Endothelial cell of umbilical vein (primary cell): ENCODE data around the gene PPIL1. TPM values are rescaled to one million over a fixed set of nuclear protein-coding genes. Genes with fewer than 3 reads are reported as not detected.

Experiments
- BruUV-seq: library from RNA; stranded (reverse); fragments of 400-500 nt; replicated peaks from 2 replicates; lab custom pipeline; 2021; lab: Mats Ljungman, UMichigan
- CTCF ChIA-PET: fragments of 300-600, 350-600 bp; sonication (Branson Sonifier 250); formaldehyde crosslinking; loops from one replicate; lab custom pipeline; 2021; ENCODE audit warnings: antibody characterized with exemption, inconsistent platforms; lab: Charles Lee
- POLR2A ChIA-PET: fragments of 300-600, 350-600 bp; sonication (Branson Sonifier 250); formaldehyde crosslinking; loops from one replicate; lab custom pipeline; 2021; ENCODE audit warnings: antibody characterized with exemption, inconsistent platforms; lab: Charles Lee
- DNase-seq: peaks from one replicate; pipeline ENCODE4 v3.0.0-alpha.2; 2011; ENCODE audit warnings: low read depth, low spot score
- FAIRE-seq: peaks from 2 replicates; lab custom pipeline; 2011; peaks lifted over from hg19 to GRCh38; lab: Jason Lieb, UNC
- H2AFZ ChIP-seq: 2 replicates; pipeline ENCODE4 v1.6.0; 2012; ENCODE audit warnings: low read depth, low read length, control low read depth, inconsistent platforms
- H3K27ac ChIP-seq: 2 replicates; pipeline ENCODE4 v1.5.1; 2011; ENCODE audit warnings: low read depth, mild to moderate bottlenecking, control low read depth, low read length, moderate library complexity; ENCODE audit not compliant: insufficient read depth
- H3K27me3 ChIP-seq, 2 experiments: 2 replicates each; pipeline versions ENCODE4 v1.6.0 to v1.6.1; 2011; ENCODE audit warnings: low read length in 2 of 2, mixed read lengths in 1 of 2; ENCODE audit not compliant: control insufficient read depth in 2 of 2, insufficient read depth in 2 of 2
- H3K36me3 ChIP-seq, 2 experiments: 2 replicates in 1 of 2; 3 replicates in 1 of 2; pipeline ENCODE4 v1.5.1; 2011; ENCODE audit warnings: low read length in 2 of 2, mild to moderate bottlenecking in 1 of 2, moderate library complexity in 1 of 2; ENCODE audit not compliant: control insufficient read depth in 2 of 2, insufficient read depth in 2 of 2; ENCODE audit errors: extremely low read depth in 1 of 2
- H3K4me1 ChIP-seq: 3 replicates; pipeline ENCODE4 v1.5.1; 2011; ENCODE audit warnings: mild to moderate bottlenecking, low read length; ENCODE audit not compliant: control insufficient read depth, insufficient read depth; ENCODE audit errors: extremely low read depth
- H3K4me2 ChIP-seq: 2 replicates; pipeline ENCODE4 v1.6.1; 2011; ENCODE audit warnings: low read length, control low read depth, mixed read lengths; ENCODE audit not compliant: insufficient read depth
- H3K4me3 ChIP-seq, 3 experiments: fragments of 200-600 bp in 1 of 3; sonication (generic), shearing (Covaris generic) in 1 of 3; replicated peaks in 1 of 3; 2 replicates each; pipeline ENCODE4 v1.5.1; 2011 to 2016; ENCODE audit warnings: control low read depth in 3 of 3, low read length in 3 of 3, mild to moderate bottlenecking in 2 of 3, inconsistent platforms in 1 of 3, low read depth in 1 of 3, moderate library complexity in 1 of 3; ENCODE audit not compliant: insufficient read depth in 1 of 3
- H3K79me2 ChIP-seq: 2 replicates; pipeline ENCODE4 v1.6.0; 2012; ENCODE audit warnings: low read length, inconsistent platforms; ENCODE audit not compliant: control insufficient read depth, insufficient read depth
- H3K9ac ChIP-seq: replicated peaks from 2 replicates; pipeline ENCODE3; 2011; ENCODE audit warnings: low read length, control low read depth; ENCODE audit not compliant: insufficient read depth; ENCODE audit errors: extremely low read depth
- H3K9me1 ChIP-seq: replicated peaks from 3 replicates; pipeline ENCODE4 v1.6.0; 2011; ENCODE audit warnings: mild to moderate bottlenecking, low read length; ENCODE audit not compliant: control insufficient read depth, insufficient read depth; ENCODE audit errors: extremely low read depth
- H3K9me3 ChIP-seq: replicated peaks from 2 replicates; pipeline ENCODE4 v1.5.1; 2012; ENCODE audit warnings: low read length, inconsistent platforms; ENCODE audit not compliant: control insufficient read depth, insufficient read depth
- H4K20me1 ChIP-seq: replicated peaks from 2 replicates; pipeline ENCODE3; 2011; ENCODE audit warnings: mild to moderate bottlenecking, low read length; ENCODE audit not compliant: control insufficient read depth, insufficient read depth; ENCODE audit errors: extremely low read depth
- CTCF ChIP-seq, 2 donors: IDR thresholded peaks; 1 replicate in 1 of 2; 2 replicates in 1 of 2; pipeline ENCODE4 v1.5.1; 2011; ENCODE audit warnings: low read length in 2 of 2, mild to moderate bottlenecking in 2 of 2, moderate library complexity in 2 of 2, control low read depth in 1 of 2, inconsistent platforms in 1 of 2, low read depth in 1 of 2; ENCODE audit not compliant: insufficient read depth in 1 of 2; ENCODE audit errors: extremely low read depth in 1 of 2
- EZH2 ChIP-seq: IDR thresholded peaks from 2 replicates; pipeline ENCODE4 v1.6.1; 2012; ENCODE audit warnings: borderline replicate concordance, low read depth, mild to moderate bottlenecking, moderate library complexity, low read length, inconsistent platforms; ENCODE audit not compliant: severe bottlenecking
- FOS ChIP-seq: IDR thresholded peaks from 2 replicates; pipeline ENCODE4 v1.6.1; 2011; ENCODE audit warnings: mild to moderate bottlenecking, low read length, moderate library complexity, borderline replicate concordance; ENCODE audit not compliant: insufficient read depth
- GATA2 ChIP-seq: IDR thresholded peaks from 2 replicates; pipeline ENCODE4 v1.7.0; 2011; ENCODE audit warnings: low read depth, mild to moderate bottlenecking, moderate library complexity, mixed read lengths, low read length; ENCODE audit not compliant: insufficient read length, insufficient read depth
- JUN ChIP-seq: IDR thresholded peaks from 2 replicates; pipeline ENCODE4 v1.6.1; 2011; ENCODE audit warnings: borderline replicate concordance, low read depth; ENCODE audit not compliant: insufficient read length, insufficient read depth
- MAX ChIP-seq: IDR thresholded peaks from 2 replicates; pipeline ENCODE4 v1.6.1; 2011; ENCODE audit not compliant: insufficient read depth, insufficient read length
- MYC ChIP-seq: IDR thresholded peaks from one replicate; pipeline ENCODE4 v1.6.1; 2011; ENCODE audit warnings: mild to moderate bottlenecking, low read depth, low read length
- POLR2A ChIP-seq: IDR thresholded peaks from 2 replicates; pipeline ENCODE4 v1.6.1; 2012; ENCODE audit warnings: low read depth, mild to moderate bottlenecking, control low read depth, low read length
- POLR2AphosphoS5 ChIP-seq: IDR thresholded peaks from 2 replicates; pipeline ENCODE4 v1.6.1; 2012; ENCODE audit warnings: low read depth, mild to moderate bottlenecking, control low read depth, low read length, moderate library complexity; ENCODE audit not compliant: insufficient read depth
- dilution Hi-C: fragments of 300-500 bp; cut with MboI; formaldehyde crosslinking; loops from one replicate; pipeline ENCODE4 v1.15.0; 2019; ENCODE audit warnings: low sequenced_read_pairs; ENCODE audit not compliant: extremely low pct_ligation_motif_present
- intact Hi-C: fragments of 100-400 bp; cut with micrococcal nuclease; formaldehyde crosslinking; loops from one replicate; pipeline ENCODE4 v1.10.0; 2022
- polyA plus RNA-seq, 4 experiments: library from polyadenylated mRNA; depleted of rRNA in 3 of 4; stranded (reverse) in 3 of 4; unstranded in 1 of 4; fragments of >200 nt; gene quantifications; 2 replicates each; pipeline versions ENCODE4 v1.2.1 to v1.2.3, GENCODE V29; 2011 to 2012; ENCODE audit warnings: missing spikeins in 1 of 4
- total RNA-seq: library from RNA; stranded (reverse); gene quantifications from 2 replicates; pipeline ENCODE4 v1.2.3, GENCODE V29; 2021

Gene PPIL1
- total and polyA plus RNA-seq, 2 donors (not counting 3 experiments of a cell fraction or from before 2014, with no cell fraction given) = 28.6 to 35.6 TPM

DNA sequence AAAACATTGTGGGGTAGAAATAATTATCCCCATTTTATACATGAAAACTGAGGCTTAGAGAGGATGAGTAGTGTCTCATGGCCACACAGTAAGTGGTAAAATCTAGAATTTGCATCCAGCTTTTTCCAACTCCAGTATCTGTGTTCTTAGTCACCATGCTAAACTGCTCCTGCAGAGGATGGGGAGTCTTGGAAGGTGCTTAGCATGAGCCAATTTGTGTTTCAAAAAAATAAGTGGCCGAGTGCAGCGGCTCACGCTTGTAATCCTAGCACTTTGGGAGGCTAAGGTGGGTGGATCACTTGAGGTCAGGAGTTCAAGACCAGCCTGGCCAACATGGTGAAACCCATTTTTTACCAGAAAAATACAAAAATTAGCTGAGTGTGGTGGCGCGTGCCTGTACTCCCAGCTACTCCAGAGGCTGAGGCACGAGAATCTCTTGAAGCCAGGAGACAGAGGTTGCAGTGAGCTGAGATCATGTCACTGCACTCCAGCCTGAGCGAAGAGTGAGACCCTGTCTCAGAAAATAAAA is 13.6 kb upstream of the PPIL1 start:
- ChIA-PET POLR2A (no interaction called here), CTCF (interaction anchor here (2.4 kb wide), 1 partner anchor 130 kb away, joined by 8 read pairs; no protein-coding TSS in a partner anchor)
- FAIRE-seq (no peak), DNase-seq (no peak)
- dilution Hi-C loops = no loop called here
- TF ChIP-seq MYC (no peak), POLR2A (no peak)
- intact Hi-C loops = no loop called here
- H2AFZ ChIP-seq = no peak overlapping the region
- H3K79me2 ChIP-seq = peaks cover 2% of the 10 kb centered on the region
- no peak overlapping the region for H3K27ac ChIP-seq
- H3K4me1 ChIP-seq = peaks cover 12% of the 10 kb centered on the region
- H3K9ac ChIP-seq = no peak overlapping the region
- no peak overlapping the region for H3K4me2 ChIP-seq
- no peaks in the 10 kb centered on the region for H3K36me3 ChIP-seq
- BruUV-seq = no TSS peak
- H3K27me3 ChIP-seq = no peaks in the 10 kb centered on the region
- H4K20me1 ChIP-seq = no peaks in the 10 kb centered on the region
- H3K9me1 ChIP-seq = no peaks in the 10 kb centered on the region
- H3K4me3 ChIP-seq = no peak overlapping the region
- H3K9me3 ChIP-seq = no peaks in the 10 kb centered on the region

- H3K27ac ChIP-seq = no peak overlapping the region
- POLR2A ChIA-PET = no interaction called here
- no peak for FAIRE-seq
These were observed 12.5 kb upstream of the PPIL1 start for GRCh38 chr6:36886950-36887618.

More at GRCh38 chr6:36886950-36887618, 12.5 kb upstream of the PPIL1 start:
- Histone ChIP-seq H2AFZ (no peak overlapping the region), H3K4me1 (peaks cover 12% of the 10 kb centered on the region), H3K4me2 (peak overlapping the region; percentile 91), H3K9ac (peak overlapping the region; percentile 93), H3K4me3 (no peak overlapping the region), H3K27me3 (no peaks in the 10 kb centered on the region), H3K9me3 (no peaks in the 10 kb centered on the region), H3K79me2 (peaks cover 2% of the 10 kb centered on the region), H3K9me1 (no peaks in the 10 kb centered on the region), H3K36me3 (no peaks in the 10 kb centered on the region), H4K20me1 (no peaks in the 10 kb centered on the region)
- dilution Hi-C loops = no loop called here
- TF ChIP-seq EZH2 (no peak), JUN (no peak), POLR2A (no peak), CTCF (IDR thresholded peaks at IDR 0.05; ENCODE audit: extremely low read depth in 1 of 2, insufficient read depth in 1 of 2, low read depth in 1 of 2, low read length in 2 of 2) (no peak), MYC (no peak), GATA2 (no peak), MAX (no peak), POLR2AphosphoS5 (no peak), FOS (no peak)
- CTCF ChIA-PET = interaction anchor here (2.9 kb wide), 1 partner anchor 131 kb away, joined by 59 read pairs; no protein-coding TSS in a partner anchor
- no peak for DNase-seq
- intact Hi-C loops = loop anchor here (2.0 kb wide), 2 partner anchors 64 to 100 kb away; partner anchors contain the start of gene MTCH1
- no TSS peak for BruUV-seq
